ENCODE measurements around the gene INPP5J. TPM values are rescaled to one million over a fixed set of nuclear protein-coding genes. Genes with fewer than 3 reads are reported as not detected.
A peak's percentile ranks its signal among the peaks of the same experiment; 100 is the strongest.

Gene INPP5J
- total and polyA plus RNA-seq, 2 of the 13 experiments (the other 11 are each of a cell fraction or from before 2014, with no cell fraction given): 0.24 to 1.1 TPM

GRCh38 chr22:31105282-31105929 lies 17.4 kb upstream of the INPP5J start:
- intact Hi-C loops (cut with micrococcal nuclease; ENCODE audit: unreplicated experiment): no loop called here

GRCh38 chr22:31106001-31106571 lies 16.7 kb upstream of the INPP5J start:
- Histone ChIP-seq H3K9ac (ENCODE audit: insufficient read depth, low read depth, low read length) (0 out of 2 replicates have a peak overlapping the region, but pooled peaks have one; percentile 13), H3K27me3 (ENCODE audit: control insufficient read depth in 1 of 2, insufficient read depth in 2 of 2, low read length in 2 of 2) (no peaks in the 10 kb centered on the region), H3K4me3 (replicated peaks in 1 of 3; ENCODE audit: insufficient read depth in 1 of 3, low read depth in 2 of 3, low read length in 3 of 3) (no peak overlapping the region), H3K27ac (ENCODE audit: extremely low read length, insufficient read depth, low read length) (no peak overlapping the region), H2AFZ (ENCODE audit: low read length) (no peak overlapping the region), H4K20me1 (ENCODE audit: insufficient read depth, low read length) (no peaks in the 10 kb centered on the region), H3K4me1 (ENCODE audit: insufficient read depth, low read length) (peaks cover 39% of the 10 kb centered on the region), H3K36me3 (replicated peaks in 1 of 2; ENCODE audit: control insufficient read depth in 1 of 2, insufficient read depth in 2 of 2, low read length in 2 of 2) (no peaks in the 10 kb centered on the region), H3K79me2 (ENCODE audit: insufficient read depth, low read length) (no peaks in the 10 kb centered on the region), H3K9me3 (ENCODE audit: low read length) (no peaks in the 10 kb centered on the region), H3K4me2 (ENCODE audit: low read depth, low read length) (no peak overlapping the region)
- no TSS peak for BruUV-seq (replicated peaks)
- FAIRE-seq: no peak
- ATAC-seq: peak; percentile 18
- CTCF ChIA-PET (ENCODE audit: low intra/inter-chr PET ratio, low total read pairs): no interaction called here
- no peak for DNase-seq (ENCODE audit: low spot score)
- in situ Hi-C loops (cut with HindIII; ENCODE audit: extremely low pct_ligation_motif_present, low pct_unique_long_range_greater_than_20kb) (no loop called here), intact Hi-C loops (cut with micrococcal nuclease; ENCODE audit: unreplicated experiment) (no loop called here)
- 51% methylated on average over 2 of the region's 4 CpGs for WGBS (ENCODE audit: low lambda C conversion rate)
- 0 out of 2 replicates have a peak, but pooled peaks have one; percentile 5 for TF ChIP-seq CTCF (CRISPR knock-in tag; IDR thresholded peaks at IDR 0.05)
- peak in 1 of 2 experiments; percentile 28; a peak in 2 of 4 replicates for TF ChIP-seq MAFK (conservative IDR thresholded peaks at IDR 0.05 in 1 of 2, IDR thresholded peaks at IDR 0.05 in 1 of 2; ENCODE audit: low read length in 2 of 2)
- TF ChIP-seq ZNF296 (CRISPR knock-in tag; conservative IDR thresholded peaks at IDR 0.05): no peak
- POLR2A ChIA-PET: no interaction called here

More at GRCh38 chr22:31105282-31105929, 17.4 kb upstream of the INPP5J start:
- 0 out of 5 replicates have a peak, but pooled peaks cover 0 to 1% of the 10 kb centered on the region in 2 experiments for H3K36me3 ChIP-seq (replicated peaks in 1 of 2; ENCODE audit: control insufficient read depth in 1 of 2, insufficient read depth in 2 of 2, low read length in 2 of 2)
- no peak for FAIRE-seq
- no peaks in the 10 kb centered on the region for H3K27me3 ChIP-seq (ENCODE audit: control insufficient read depth in 1 of 2, insufficient read depth in 2 of 2, low read length in 2 of 2)
- POLR2A ChIA-PET: no interaction called here
- H3K4me1 ChIP-seq (ENCODE audit: insufficient read depth, low read length): peaks cover 39% of the 10 kb centered on the region
- TF ChIP-seq ZBTB25 (CRISPR knock-in tag; IDR thresholded peaks at IDR 0.05): no peak
- CTCF ChIA-PET (ENCODE audit: low intra/inter-chr PET ratio, low total read pairs): no interaction called here
- H3K4me2 ChIP-seq (ENCODE audit: low read depth, low read length): no peak overlapping the region
- H2AFZ ChIP-seq (ENCODE audit: low read length): no peak overlapping the region
- H3K27ac ChIP-seq (ENCODE audit: extremely low read length, insufficient read depth, low read length): no peak overlapping the region
- no peaks in the 10 kb centered on the region for H3K9me3 ChIP-seq (ENCODE audit: low read length)
- no peak overlapping the region for H3K9ac ChIP-seq (ENCODE audit: insufficient read depth, low read depth, low read length)
- H3K79me2 ChIP-seq (ENCODE audit: insufficient read depth, low read length): no peaks in the 10 kb centered on the region
- BruUV-seq (replicated peaks): no TSS peak
- ATAC-seq: no peak
- 92% methylated on average over 7 of the region's 11 CpGs for WGBS (ENCODE audit: low lambda C conversion rate)
- no peak for DNase-seq (ENCODE audit: low spot score)
- in situ Hi-C loops (cut with HindIII; ENCODE audit: extremely low pct_ligation_motif_present, low pct_unique_long_range_greater_than_20kb): no loop called here
- H4K20me1 ChIP-seq (ENCODE audit: insufficient read depth, low read length): no peaks in the 10 kb centered on the region
- H3K4me3 ChIP-seq (replicated peaks in 1 of 3; ENCODE audit: insufficient read depth in 1 of 3, low read depth in 2 of 3, low read length in 3 of 3): no peak overlapping the region
